K562 (cell line): ENCODE data around the gene POFUT2.

Experiments used
- CHD2 ChIP-seq: IDR thresholded peaks from 2 replicates; pipeline ENCODE4 v1.6.1; 2011; ENCODE audit warnings: low read depth, low read length
- GABPA ChIP-seq: fragments of 200-800 bp; sonication (Bioruptor generic); conservative IDR thresholded peaks from 2 replicates; pipeline ENCODE4 v1.6.1; 2016; ENCODE audit warnings: low read depth, missing genetic modification characterization, missing compliant biosample characterization
- KDM5B ChIP-seq: fragments of 200-600 bp; sonication (generic); IDR thresholded peaks from 2 replicates; pipeline ENCODE4 v1.6.1; 2012; ENCODE audit warnings: low read depth, mild to moderate bottlenecking, moderate library complexity, low read length, control low read depth, inconsistent platforms; ENCODE audit not compliant: insufficient replicate concordance
- MCM2 ChIP-seq: fragments of 450-650 bp; IDR thresholded peaks from 2 replicates; pipeline ENCODE4 v1.6.1; 2017; ENCODE audit warnings: low read depth, mild to moderate bottlenecking
- ZFP1 ChIP-seq: fragments of 450-650 bp; formaldehyde crosslinking; IDR thresholded peaks from 2 replicates; pipeline ENCODE4 v1.4.0; 2020; ENCODE audit warnings: mild to moderate bottlenecking, mixed read lengths
- ZNF224 ChIP-seq: sonication (generic); formaldehyde crosslinking; IDR thresholded peaks from 2 replicates; pipeline ENCODE4 v1.8.0; 2022; ENCODE audit warnings: mild to moderate bottlenecking, missing genetic modification reagents
- TF ChIP-seq, protein P1 (sequence below): fragments of 150-350 bp; IDR thresholded peaks from 2 replicates; pipeline ENCODE4 v1.6.1; 2014; ENCODE audit warnings: low read depth, mild to moderate bottlenecking, low read length, borderline replicate concordance

DNA sequence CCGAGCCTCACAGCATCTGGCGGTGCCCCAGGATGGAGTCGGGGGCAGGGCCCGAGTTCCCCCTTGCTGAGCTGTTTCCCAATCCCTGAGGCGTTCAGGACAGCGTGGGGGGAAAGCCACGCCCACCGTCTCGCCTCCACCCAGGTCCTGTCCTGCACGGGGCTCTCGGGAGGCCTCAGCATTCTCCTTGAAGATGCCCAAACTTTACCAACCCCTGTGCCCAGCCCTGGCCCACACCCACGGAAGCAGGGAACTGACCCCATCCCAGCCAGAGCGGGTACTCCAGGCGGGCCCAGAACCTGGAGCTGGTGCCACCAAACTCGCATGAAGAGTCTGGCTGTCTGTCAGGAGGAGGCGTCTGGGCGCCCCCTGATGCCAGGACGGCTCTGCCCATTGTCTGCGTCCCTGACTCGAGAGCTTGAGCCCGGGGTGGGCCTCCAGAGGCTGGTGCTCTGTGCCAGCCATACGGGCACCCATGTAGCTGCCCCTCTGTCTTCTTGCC is 35.3 kb upstream of the POFUT2 start:
- TF ChIP-seq MCM2 (no peak), ZFP1 (CRISPR knock-in tag) (no peak), KDM5B (no peak), CHD2 (no peak), ZNF224 (CRISPR knock-in tag) (no peak), GABPA (no peak)
- TF ChIP-seq, protein P1, sequence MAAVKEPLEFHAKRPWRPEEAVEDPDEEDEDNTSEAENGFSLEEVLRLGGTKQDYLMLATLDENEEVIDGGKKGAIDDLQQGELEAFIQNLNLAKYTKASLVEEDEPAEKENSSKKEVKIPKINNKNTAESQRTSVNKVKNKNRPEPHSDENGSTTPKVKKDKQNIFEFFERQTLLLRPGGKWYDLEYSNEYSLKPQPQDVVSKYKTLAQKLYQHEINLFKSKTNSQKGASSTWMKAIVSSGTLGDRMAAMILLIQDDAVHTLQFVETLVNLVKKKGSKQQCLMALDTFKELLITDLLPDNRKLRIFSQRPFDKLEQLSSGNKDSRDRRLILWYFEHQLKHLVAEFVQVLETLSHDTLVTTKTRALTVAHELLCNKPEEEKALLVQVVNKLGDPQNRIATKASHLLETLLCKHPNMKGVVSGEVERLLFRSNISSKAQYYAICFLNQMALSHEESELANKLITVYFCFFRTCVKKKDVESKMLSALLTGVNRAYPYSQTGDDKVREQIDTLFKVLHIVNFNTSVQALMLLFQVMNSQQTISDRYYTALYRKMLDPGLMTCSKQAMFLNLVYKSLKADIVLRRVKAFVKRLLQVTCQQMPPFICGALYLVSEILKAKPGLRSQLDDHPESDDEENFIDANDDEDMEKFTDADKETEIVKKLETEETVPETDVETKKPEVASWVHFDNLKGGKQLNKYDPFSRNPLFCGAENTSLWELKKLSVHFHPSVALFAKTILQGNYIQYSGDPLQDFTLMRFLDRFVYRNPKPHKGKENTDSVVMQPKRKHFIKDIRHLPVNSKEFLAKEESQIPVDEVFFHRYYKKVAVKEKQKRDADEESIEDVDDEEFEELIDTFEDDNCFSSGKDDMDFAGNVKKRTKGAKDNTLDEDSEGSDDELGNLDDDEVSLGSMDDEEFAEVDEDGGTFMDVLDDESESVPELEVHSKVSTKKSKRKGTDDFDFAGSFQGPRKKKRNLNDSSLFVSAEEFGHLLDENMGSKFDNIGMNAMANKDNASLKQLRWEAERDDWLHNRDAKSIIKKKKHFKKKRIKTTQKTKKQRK: no peak
